ENCODE measurements around the gene PALS1.

DNA sequence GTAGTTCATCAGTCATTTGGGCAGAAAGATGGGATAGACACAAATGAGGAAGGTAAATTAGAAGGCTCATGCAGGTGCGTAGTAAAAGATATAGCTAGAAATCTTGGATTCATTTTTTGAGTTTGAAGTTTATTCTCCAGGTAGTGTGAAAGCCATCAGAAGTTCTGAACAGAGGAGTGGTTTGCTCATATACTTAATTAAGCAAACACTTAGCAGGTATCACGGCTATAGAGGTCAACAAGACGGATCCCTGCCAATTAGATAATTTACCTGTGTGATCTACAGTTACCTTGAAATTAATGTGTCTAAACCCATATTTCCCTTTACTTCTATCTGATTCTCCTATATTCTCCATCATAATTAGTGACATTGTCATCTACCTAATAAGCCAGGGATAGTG is 29.7 kb downstream of the PALS1 start:
- TF ChIP-seq YY1 (IDR thresholded peaks at IDR 0.05; ENCODE audit: insufficient read depth, insufficient read length): no peak
- no peak for TF ChIP-seq SUZ12 (IDR thresholded peaks at IDR 0.05; ENCODE audit: extremely low read depth, insufficient read depth, insufficient read length)

All from NT2/D1 (cell line).